NAMALWA (cell line): Measurements from ENCODE around the gene LIMK1.

Source experiments
- DNase-seq: peaks from one replicate; pipeline ENCODE4 v3.0.0-alpha.2; 2015; ENCODE audit warnings: low spot score

LIMK1 gene

DNA sequence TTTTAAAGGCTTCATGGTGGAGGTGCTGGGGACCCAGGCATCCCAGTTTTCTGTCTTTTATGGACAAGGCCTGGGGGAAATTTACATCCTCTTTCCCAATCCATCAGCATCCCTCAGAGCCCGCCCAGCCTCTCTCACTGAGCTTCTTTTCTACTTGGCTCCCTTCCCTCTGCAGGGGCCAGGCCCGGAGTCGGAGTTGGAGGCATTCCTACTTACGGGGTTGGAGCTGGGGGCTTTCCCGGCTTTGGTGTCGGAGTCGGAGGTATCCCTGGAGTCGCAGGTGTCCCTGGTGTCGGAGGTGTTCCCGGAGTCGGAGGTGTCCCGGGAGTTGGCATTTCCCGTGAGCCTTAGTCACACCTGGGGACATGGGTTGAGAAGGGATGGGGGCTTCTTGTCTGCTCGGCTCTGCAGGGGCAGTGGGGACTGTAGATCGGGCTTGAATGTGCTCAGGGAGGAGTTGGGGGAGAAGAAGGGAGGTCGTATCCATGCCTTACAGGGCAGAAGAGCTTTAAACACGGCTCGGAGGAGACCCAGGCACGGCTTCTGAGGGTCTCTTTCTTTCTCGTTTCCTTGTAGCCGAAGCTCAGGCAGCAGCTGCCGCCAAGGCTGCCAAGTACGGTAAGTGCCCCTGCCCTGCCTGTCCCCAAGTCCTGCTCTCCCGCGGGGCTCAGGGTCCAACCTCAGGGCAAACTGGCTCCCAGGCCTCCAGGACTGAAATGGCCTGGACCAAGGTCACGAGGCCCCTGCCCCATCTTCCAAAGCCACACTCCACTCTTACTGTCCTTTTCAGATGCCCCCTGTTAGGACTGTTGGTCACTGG, 27.3 kb upstream of the LIMK1 start:
- DNase-seq: no peak

GRCh38 chr7:74057216-74057925, 26.2 kb upstream of the LIMK1 start:
- DNase-seq: no peak

DNA sequence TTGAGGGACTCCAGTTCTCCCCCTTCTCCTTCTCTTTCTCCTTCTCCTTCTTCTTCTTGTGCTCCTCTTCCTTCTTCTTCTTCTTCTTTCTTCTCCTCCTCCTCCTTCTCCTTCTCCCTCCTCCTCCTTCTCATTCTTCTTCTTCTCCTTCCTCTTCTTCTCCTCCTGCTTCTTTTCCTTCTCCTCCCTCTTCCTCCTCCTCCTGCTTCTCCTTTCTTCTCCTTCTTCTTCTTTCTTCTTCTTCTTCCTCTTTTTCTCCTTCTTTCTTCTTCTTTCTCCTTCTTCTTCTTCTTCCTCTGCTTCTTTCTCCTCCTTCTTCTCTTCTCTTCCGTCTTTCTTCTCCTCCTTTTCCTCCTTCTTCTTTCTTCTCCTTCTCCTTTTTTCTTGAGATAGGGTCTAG, 25.6 kb upstream of the LIMK1 start:
- no peak for DNase-seq

DNA sequence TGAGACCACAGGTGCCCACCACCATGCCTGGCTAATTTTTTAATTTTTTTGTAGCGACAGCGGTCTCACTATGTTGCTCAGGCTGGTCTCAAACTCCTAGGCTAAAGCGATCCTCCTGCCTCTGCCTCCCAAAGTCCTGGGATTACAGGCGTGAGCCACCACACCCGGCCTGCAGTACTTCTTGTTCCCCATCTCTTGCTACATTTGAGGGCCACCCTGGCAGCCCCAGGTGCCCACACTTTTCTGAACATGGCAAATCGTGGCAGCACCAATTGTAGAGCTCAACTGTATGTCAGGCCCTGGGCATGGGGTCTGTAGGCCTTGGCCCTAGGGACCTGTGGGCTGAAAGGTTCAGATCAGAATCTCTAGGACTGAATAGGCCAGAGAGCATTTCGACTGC, 25.1 kb upstream of the LIMK1 start:
- DNase-seq: no peak

- DNase-seq: no peak
Measured at GRCh38 chr7:74059037-74059436, 24.6 kb upstream of the LIMK1 start.

- no peak for DNase-seq
Measured at GRCh38 chr7:74059681-74060588, 23.7 kb upstream of the LIMK1 start.

- peak; percentile 81 for DNase-seq
Measured at GRCh38 chr7:74061840-74062539, 21.6 kb upstream of the LIMK1 start.

GRCh38 chr7:74063223-74063641, 20.4 kb upstream of the LIMK1 start:
- DNase-seq: no peak

DNA sequence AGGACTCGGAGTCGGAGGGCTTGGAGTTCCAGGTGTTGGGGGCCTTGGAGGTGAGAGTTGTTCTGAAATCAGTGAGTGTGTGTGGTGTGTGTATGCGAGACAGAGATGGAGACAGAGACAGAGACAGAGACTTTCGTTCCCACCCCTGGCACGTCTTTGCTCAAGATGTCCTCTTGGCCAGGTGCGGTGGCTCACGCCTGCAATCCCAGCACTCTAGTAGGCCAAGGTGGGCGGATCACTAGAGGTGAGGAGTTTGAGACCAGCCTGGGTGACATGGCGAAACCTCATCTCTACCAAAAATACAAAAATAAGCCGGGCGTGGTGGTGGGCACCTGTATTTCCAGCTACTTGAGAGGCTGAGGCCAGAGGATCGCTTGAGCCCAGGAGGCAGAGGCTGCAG, 20.0 kb upstream of the LIMK1 start:
- no peak for DNase-seq

DNA sequence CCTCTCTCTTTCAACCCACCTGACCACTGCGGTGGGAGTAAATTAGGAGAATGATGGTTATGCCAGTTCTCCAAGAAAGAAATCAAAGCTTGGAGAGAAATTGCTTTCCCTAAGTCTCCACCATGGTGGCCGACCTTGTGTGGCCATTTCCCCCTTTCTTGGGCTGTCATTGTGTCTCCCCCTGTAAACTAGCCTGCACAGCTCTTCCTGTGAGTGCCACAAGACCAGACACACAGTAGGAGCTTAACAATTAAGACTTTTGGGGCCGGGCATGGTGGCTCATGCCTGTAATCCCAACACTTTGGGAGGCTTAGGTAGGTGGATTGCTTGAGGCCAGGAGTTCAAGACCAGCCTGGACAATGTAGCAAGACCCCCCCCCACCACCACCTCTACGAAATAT, 18.9 kb upstream of the LIMK1 start:
- DNase-seq: no peak

GRCh38 chr7:74066626-74067025, 17.0 kb upstream of the LIMK1 start:
- no peak for DNase-seq

- no peak for DNase-seq
Measured at GRCh38 chr7:74068378-74069085, 15.1 kb upstream of the LIMK1 start.

DNA sequence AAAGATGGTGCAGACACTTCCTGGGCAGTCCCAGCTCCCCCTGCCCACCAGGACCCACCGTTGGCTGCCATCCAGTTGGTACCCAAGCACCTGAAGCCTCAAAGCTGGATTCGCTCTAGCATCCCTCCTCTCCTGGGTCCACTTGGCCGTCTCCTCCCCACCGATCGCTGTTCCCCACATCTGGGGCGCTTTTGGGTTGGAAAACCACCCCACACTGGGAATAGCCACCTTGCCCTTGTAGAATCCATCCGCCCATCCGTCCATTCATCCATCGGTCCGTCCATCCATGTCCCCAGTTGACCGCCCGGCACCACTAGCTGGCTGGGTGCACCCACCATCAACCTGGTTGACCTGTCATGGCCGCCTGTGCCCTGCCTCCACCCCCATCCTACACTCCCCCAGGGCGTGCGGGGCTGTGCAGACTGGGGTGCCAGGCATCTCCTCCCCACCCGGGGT, 14.5 kb upstream of the LIMK1 start:
- no peak for DNase-seq

- DNase-seq: no peak
Measured at GRCh38 chr7:74069790-74070618, 13.6 kb upstream of the LIMK1 start.

DNA sequence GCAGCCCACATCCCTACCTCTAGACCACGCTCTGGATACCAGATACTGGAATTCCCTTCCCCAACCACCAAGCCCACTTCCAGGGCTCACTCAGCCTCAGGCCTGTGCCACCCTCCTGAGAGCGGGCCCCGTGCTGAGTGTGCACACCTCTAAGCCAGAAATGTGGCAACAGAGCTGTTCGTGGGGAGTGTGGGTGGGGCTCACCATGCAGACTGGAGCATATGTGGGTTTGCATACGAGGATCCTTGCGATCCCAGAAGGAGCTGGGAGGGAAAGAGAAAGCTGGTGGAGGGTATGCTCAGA, 13.0 kb upstream of the LIMK1 start:
- DNase-seq: peak; percentile 5

- no peak for DNase-seq
Measured at GRCh38 chr7:74071121-74071520, 12.5 kb upstream of the LIMK1 start.

DNA sequence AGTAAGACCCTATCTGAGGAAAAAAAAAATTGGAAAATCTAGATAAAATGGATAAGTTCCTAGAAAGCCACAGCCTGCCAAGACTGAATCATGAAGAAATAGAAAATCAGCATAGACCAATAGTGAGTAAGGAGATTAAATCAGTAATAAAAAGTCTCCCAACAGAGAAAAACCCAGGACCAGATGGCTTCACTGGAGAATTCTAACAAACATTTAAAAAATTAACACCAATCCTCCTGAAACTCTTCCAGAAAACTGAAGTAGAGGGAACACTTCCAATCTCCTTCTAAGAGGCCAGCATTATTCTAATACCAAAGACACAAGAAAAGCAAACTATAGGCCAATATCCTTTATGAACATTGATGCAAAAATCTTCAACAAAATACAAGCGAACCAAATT, 8.8 kb upstream of the LIMK1 start:
- no peak for DNase-seq

- DNase-seq: no peak
Measured at GRCh38 chr7:74078461-74078860, 5.1 kb upstream of the LIMK1 start.

GRCh38 chr7:74082770-74083116, 861 bp upstream of the LIMK1 start:
- no peak for DNase-seq

DNA sequence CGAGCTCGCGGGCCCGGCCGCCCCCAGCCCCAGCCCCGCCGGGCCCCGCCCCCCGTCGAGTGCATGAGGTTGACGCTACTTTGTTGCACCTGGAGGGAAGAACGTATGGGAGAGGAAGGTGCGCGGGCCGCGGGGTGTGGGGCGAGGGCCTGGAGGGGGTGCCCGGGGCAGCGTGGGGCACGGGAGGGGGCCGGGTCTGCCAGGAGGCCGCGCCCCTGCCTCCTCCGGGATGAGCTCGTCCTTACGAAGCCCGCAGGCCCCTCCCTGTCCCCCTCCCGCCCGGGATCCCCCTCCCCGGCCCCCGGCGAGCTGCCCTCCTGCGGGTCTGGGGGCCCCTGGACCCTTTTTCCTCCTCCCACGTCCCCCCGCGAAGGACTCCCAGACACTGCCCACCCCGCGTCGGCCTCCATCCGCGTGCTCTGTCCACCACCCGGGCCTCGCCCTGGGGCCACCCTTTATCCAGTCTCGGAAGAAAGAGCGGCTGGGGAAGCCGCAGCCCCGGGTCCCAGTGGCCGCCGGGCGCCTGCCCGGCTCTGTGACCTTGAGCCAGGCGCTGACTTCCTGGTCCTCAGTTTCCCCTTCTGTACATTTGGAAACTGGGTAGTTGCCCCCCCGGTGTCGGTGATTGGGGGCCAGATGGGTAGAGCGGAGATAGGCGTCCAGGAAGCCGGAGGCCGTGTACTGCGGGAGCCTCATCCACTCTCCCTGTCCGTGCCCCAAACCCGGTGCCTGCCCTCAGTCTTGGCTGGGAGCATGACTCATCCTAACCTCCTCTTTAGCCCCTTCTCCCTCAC, 521 bp downstream of the LIMK1 start:
- DNase-seq: peak; percentile 73
